ENCODE results near the gene DNAJB4.

GRCh38 chr1:77955709-77956108 is 49.0 kb upstream of the DNAJB4 start:
- TF ChIP-seq CTCF (IDR thresholded peaks at IDR 0.05; ENCODE audit: extremely low read depth in 1 of 2, insufficient read depth in 1 of 2, low read depth in 1 of 2, low read length in 2 of 2) (no peak), MYC (IDR thresholded peaks at IDR 0.05; ENCODE audit: low read depth, low read length) (no peak), MAX (IDR thresholded peaks at IDR 0.05; ENCODE audit: insufficient read depth, insufficient read length) (no peak), POLR2A (IDR thresholded peaks at IDR 0.05; ENCODE audit: low read depth, low read length) (no peak), POLR2AphosphoS5 (IDR thresholded peaks at IDR 0.05; ENCODE audit: insufficient read depth, low read depth, low read length) (no peak)
